ENCODE data around the gene CLSTN2. TPM values are rescaled to one million over a fixed set of nuclear protein-coding genes. Genes with fewer than 3 reads are reported as not detected.

CLSTN2 gene
- total RNA-seq, 2 donors from 2014 or later: 3.5 to 60.3 TPM

- intact Hi-C loops (cut with DNase I): no loop called here
- Histone ChIP-seq H3K27me3 (replicated peaks; ENCODE audit: insufficient read depth) (no peaks in the 10 kb centered on the region), H3K36me3 (no peaks in the 10 kb centered on the region), H3K27ac (no peak overlapping the region), H3K4me3 (no peak overlapping the region), H3K4me1 (replicated peaks) (no peaks in the 10 kb centered on the region), H3K9me3 (no peaks in the 10 kb centered on the region)
- WGBS: 80% methylated on average over 5 of the region's 5 CpGs
- TF ChIP-seq POLR2A (IDR thresholded peaks at IDR 0.05) (no peak), POLR2AphosphoS5 (IDR thresholded peaks at IDR 0.05) (no peak), CTCF (IDR thresholded peaks at IDR 0.05) (no peak)
- no peak for DNase-seq (ENCODE audit: low spot score)
Observed at GRCh38 chr3:140540262-140540661, 605.3 kb downstream of the CLSTN2 start.

- Histone ChIP-seq H3K27me3 (replicated peaks; ENCODE audit: insufficient read depth) (no peaks in the 10 kb centered on the region), H3K9me3 (no peaks in the 10 kb centered on the region), H3K4me1 (replicated peaks) (no peaks in the 10 kb centered on the region), H3K4me3 (no peak overlapping the region), H3K36me3 (no peaks in the 10 kb centered on the region), H3K27ac (no peak overlapping the region)
- TF ChIP-seq POLR2A (IDR thresholded peaks at IDR 0.05): no peak
- no peak for TF ChIP-seq POLR2AphosphoS5 (IDR thresholded peaks at IDR 0.05)
- no peak for TF ChIP-seq CTCF (IDR thresholded peaks at IDR 0.05)
- WGBS: 91% methylated on average over 1 of the region's 1 CpG
- intact Hi-C loops (cut with DNase I): no loop called here
- DNase-seq (ENCODE audit: low spot score): no peak
Observed at GRCh38 chr3:140541975-140542653, 607.1 kb downstream of the CLSTN2 start.

- Histone ChIP-seq H3K27me3 (replicated peaks; ENCODE audit: insufficient read depth) (no peaks in the 10 kb centered on the region), H3K36me3 (no peaks in the 10 kb centered on the region), H3K4me3 (no peak overlapping the region), H3K27ac (no peak overlapping the region), H3K9me3 (no peaks in the 10 kb centered on the region), H3K4me1 (replicated peaks) (no peaks in the 10 kb centered on the region)
- DNase-seq (ENCODE audit: low spot score): no peak
- 73% methylated on average over 1 of the region's 1 CpG for WGBS
- intact Hi-C loops (cut with DNase I): no loop called here
- TF ChIP-seq POLR2A (IDR thresholded peaks at IDR 0.05) (no peak), CTCF (IDR thresholded peaks at IDR 0.05) (no peak), POLR2AphosphoS5 (IDR thresholded peaks at IDR 0.05) (no peak)
Observed at GRCh38 chr3:140545197-140545596, 610.2 kb downstream of the CLSTN2 start.

GRCh38 chr3:140545756-140546155 is 610.8 kb downstream of the CLSTN2 start:
- WGBS: 16% methylated on average over 2 of the region's 2 CpGs
- TF ChIP-seq CTCF (IDR thresholded peaks at IDR 0.05): no peak
- TF ChIP-seq POLR2AphosphoS5 (IDR thresholded peaks at IDR 0.05): no peak
- TF ChIP-seq POLR2A (IDR thresholded peaks at IDR 0.05): no peak
- Histone ChIP-seq H3K4me1 (replicated peaks) (no peaks in the 10 kb centered on the region), H3K9me3 (no peaks in the 10 kb centered on the region), H3K36me3 (no peaks in the 10 kb centered on the region), H3K4me3 (no peak overlapping the region), H3K27me3 (replicated peaks; ENCODE audit: insufficient read depth) (no peaks in the 10 kb centered on the region), H3K27ac (no peak overlapping the region)
- DNase-seq (ENCODE audit: low spot score): no peak
- intact Hi-C loops (cut with DNase I): no loop called here

- intact Hi-C loops (cut with DNase I): no loop called here
- no peak overlapping the region for H3K27ac ChIP-seq
- H3K9me3 ChIP-seq: no peaks in the 10 kb centered on the region
- no peak for TF ChIP-seq CTCF (IDR thresholded peaks at IDR 0.05)
- TF ChIP-seq POLR2A (IDR thresholded peaks at IDR 0.05): no peak
- no peak for TF ChIP-seq POLR2AphosphoS5 (IDR thresholded peaks at IDR 0.05)
- WGBS: 73% methylated on average over 6 of the region's 6 CpGs
- no peaks in the 10 kb centered on the region for H3K36me3 ChIP-seq
- no peak for DNase-seq (ENCODE audit: low spot score)
- H3K27me3 ChIP-seq (replicated peaks; ENCODE audit: insufficient read depth): no peaks in the 10 kb centered on the region
- H3K4me1 ChIP-seq (replicated peaks): no peaks in the 10 kb centered on the region
- no peak overlapping the region for H3K4me3 ChIP-seq
Observed at GRCh38 chr3:140546649-140547048, 611.7 kb downstream of the CLSTN2 start.

All from prostate gland (tissue), 2 donors.